Trophoblast cell (in vitro differentiated cells and primary cell): ENCODE data around the gene HSFX2.

ENCODE experiments used
- DNase-seq, 2 donors: peaks; one replicate each; pipeline ENCODE4 v3.0.0-alpha.2; 2016
- H2AFZ ChIP-seq: 2 replicates; pipeline ENCODE4 v1.6.1; 2013; ENCODE audit warnings: low read length, moderate library complexity, mild to moderate bottlenecking; ENCODE audit not compliant: insufficient read depth, poor library complexity
- H2AK5ac ChIP-seq: 2 replicates; pipeline ENCODE4 v1.6.1; 2013; ENCODE audit warnings: mild to moderate bottlenecking, low read length
- H2BK120ac ChIP-seq: 2 replicates; pipeline ENCODE4 v1.6.1; 2013; ENCODE audit warnings: low read length, mild to moderate bottlenecking, moderate library complexity; ENCODE audit not compliant: insufficient read depth, poor library complexity
- H2BK12ac ChIP-seq: 2 replicates; pipeline ENCODE4 v1.6.1; 2013; ENCODE audit warnings: mild to moderate bottlenecking, low read length, moderate library complexity
- H2BK5ac ChIP-seq: 2 replicates; pipeline ENCODE4 v1.6.1; 2013; ENCODE audit warnings: low read length, low read depth, moderate library complexity, mild to moderate bottlenecking; ENCODE audit not compliant: poor library complexity
- H3K14ac ChIP-seq: 2 replicates; pipeline ENCODE4 v1.6.1; 2013; ENCODE audit warnings: mild to moderate bottlenecking, low read length
- H3K18ac ChIP-seq: 2 replicates; pipeline ENCODE4 v1.6.1; 2013; ENCODE audit warnings: mild to moderate bottlenecking, low read length
- H3K23ac ChIP-seq: 2 replicates; pipeline ENCODE4 v1.6.1; 2013; ENCODE audit warnings: low read length
- H3K27ac ChIP-seq: 2 replicates; pipeline ENCODE4 v1.5.1; 2013; ENCODE audit warnings: low read depth, mild to moderate bottlenecking, inconsistent platforms, low read length, moderate library complexity
- H3K27me3 ChIP-seq: 2 replicates; pipeline ENCODE4 v1.6.1; 2013; ENCODE audit warnings: inconsistent platforms, mild to moderate bottlenecking, low read length, moderate library complexity; ENCODE audit not compliant: insufficient read depth
- H3K36me3 ChIP-seq, 2 experiments: 1 replicate in 1 of 2; 2 replicates in 1 of 2; pipeline ENCODE4 v1.6.1; 2013; ENCODE audit warnings: low read length in 2 of 2, mild to moderate bottlenecking in 2 of 2, moderate library complexity in 1 of 2; ENCODE audit not compliant: insufficient read depth in 2 of 2, control insufficient read depth in 1 of 2
- H3K4ac ChIP-seq: 2 replicates; pipeline ENCODE4 v1.6.1; 2013; ENCODE audit warnings: low read depth, mild to moderate bottlenecking, low read length, moderate library complexity
- H3K4me1 ChIP-seq, 2 experiments: 1 replicate in 1 of 2; 2 replicates in 1 of 2; pipeline ENCODE4 v1.6.1; 2013; ENCODE audit warnings: low read length in 2 of 2, mild to moderate bottlenecking in 2 of 2, moderate library complexity in 1 of 2; ENCODE audit not compliant: insufficient read depth in 2 of 2, control insufficient read depth in 1 of 2
- H3K4me2 ChIP-seq: 2 replicates; pipeline ENCODE4 v1.6.1; 2013; ENCODE audit warnings: inconsistent platforms, mild to moderate bottlenecking, low read length, moderate library complexity
- H3K4me3 ChIP-seq: 2 replicates; pipeline ENCODE4 v1.5.1; 2013; ENCODE audit warnings: mild to moderate bottlenecking, low read depth, low read length, inconsistent platforms
- H3K79me1 ChIP-seq: one replicate; pipeline ENCODE4 v1.6.1; 2013; ENCODE audit warnings: low read length
- H3K79me2 ChIP-seq: 2 replicates; pipeline ENCODE4 v1.6.1; 2013; ENCODE audit warnings: low read length, mild to moderate bottlenecking; ENCODE audit not compliant: control insufficient read depth, insufficient read depth, poor library complexity
- H3K9ac ChIP-seq: 2 replicates; pipeline ENCODE4 v1.6.1; 2013; ENCODE audit warnings: mild to moderate bottlenecking, low read length
- H3K9me3 ChIP-seq: 2 replicates; pipeline ENCODE4 v1.6.1; 2013; ENCODE audit warnings: low read depth, mild to moderate bottlenecking, control low read depth, inconsistent platforms, low read length; ENCODE audit not compliant: insufficient read depth
- H4K12ac ChIP-seq: 2 replicates; pipeline ENCODE4 v1.6.1; 2013; ENCODE audit warnings: low read depth, mild to moderate bottlenecking, low read length, moderate library complexity
- H4K8ac ChIP-seq: 2 replicates; pipeline ENCODE4 v1.6.1; 2013; ENCODE audit warnings: low read depth, mild to moderate bottlenecking, low read length, moderate library complexity
- H4K91ac ChIP-seq: one replicate; pipeline ENCODE4 v1.6.1; 2013; ENCODE audit warnings: low read depth, mild to moderate bottlenecking, low read length, moderate library complexity
- WGBS: extraction: QIAGEN DNeasy Blood & Tissue Kit; methylation state at CpG from one replicate; pipeline ENCODE4 v1.1.7; 2013; ENCODE audit warnings: missing lambda C conversion rate; ENCODE audit not compliant: insufficient read length, insufficient coverage; ENCODE audit errors: extremely low coverage; 5-methylcytosine and 5-hydroxymethylcytosine counted together

HSFX2 gene

DNA sequence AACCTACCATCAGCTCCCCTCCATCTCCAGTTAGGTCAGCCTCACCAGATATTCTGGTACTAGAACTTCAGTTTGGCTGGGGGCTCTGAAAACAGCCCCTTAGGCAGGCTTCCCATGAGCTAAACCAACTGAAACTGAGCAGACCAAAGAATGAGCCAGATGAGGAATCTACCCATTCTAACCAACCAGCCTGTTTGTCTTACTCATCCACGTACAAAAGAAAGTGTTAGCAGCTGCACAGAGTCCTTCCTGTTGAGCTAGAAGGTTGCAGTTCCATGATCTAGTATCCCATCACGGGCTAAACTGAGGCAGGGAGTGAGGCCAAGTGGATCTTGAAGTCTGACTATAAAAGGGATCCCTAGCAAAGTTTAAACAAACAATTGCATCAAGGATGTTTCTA lies 25.3 kb downstream of the HSFX2 start:
- H4K8ac ChIP-seq = no peak overlapping the region
- no CpG with 5 or more reads among the region's 2 CpGs for WGBS

DNA sequence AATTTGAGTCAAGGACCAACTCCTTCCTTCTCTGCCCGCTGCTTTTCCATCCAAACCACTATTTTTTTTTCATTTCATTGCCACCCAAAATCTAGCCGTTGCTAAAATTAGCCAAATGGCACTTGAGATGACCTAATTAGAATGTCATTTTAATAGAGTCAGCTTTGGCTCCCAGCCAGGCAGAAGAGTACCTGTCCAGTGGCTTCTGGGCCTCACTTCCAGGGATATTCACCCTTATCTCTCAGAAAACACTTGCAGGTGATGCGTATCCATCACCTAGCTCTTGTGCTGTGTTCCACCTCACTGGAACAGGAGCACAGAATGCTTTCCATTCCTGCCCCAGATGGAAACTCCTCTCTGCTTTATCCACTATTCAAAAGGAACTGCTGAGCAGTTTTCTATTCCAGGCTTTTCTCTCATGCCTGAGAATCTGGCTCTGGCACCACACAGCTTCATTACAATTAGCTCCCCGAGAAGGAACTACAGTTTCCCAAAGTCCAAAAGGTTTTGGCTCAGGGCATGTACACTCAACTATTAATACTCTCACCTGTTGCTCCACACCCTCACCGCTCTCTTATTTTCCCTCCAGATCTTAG lies 26.3 kb downstream of the HSFX2 start:
- Histone ChIP-seq H2BK120ac (no peak overlapping the region), H3K4me3 (no peak overlapping the region), H4K12ac (no peak overlapping the region), H4K91ac (no peak overlapping the region), H3K27ac (no peak overlapping the region), H3K9me3 (no peaks in the 10 kb centered on the region), H3K36me3 (no peaks in the 10 kb centered on the region), H3K79me1 (no peaks in the 10 kb centered on the region), H3K23ac (no peak overlapping the region), H3K4me2 (no peak overlapping the region), H3K14ac (no peak overlapping the region), H2BK5ac (no peak overlapping the region), H3K4ac (no peak overlapping the region), H4K8ac (no peak overlapping the region), H2AFZ (no peak overlapping the region), H3K79me2 (no peaks in the 10 kb centered on the region), H3K9ac (no peak overlapping the region), H3K18ac (no peak overlapping the region), H3K27me3 (no peaks in the 10 kb centered on the region), H3K4me1 (no peaks in the 10 kb centered on the region), H2AK5ac (no peak overlapping the region), H2BK12ac (no peak overlapping the region)
- WGBS = no CpG with 5 or more reads among the region's 5 CpGs
- DNase-seq = no peak

More for the DNA sequence above, 25.3 kb downstream of the HSFX2 start:
- no peak overlapping the region for H2AFZ ChIP-seq
- no peak overlapping the region for H2AK5ac ChIP-seq
- no peaks in the 10 kb centered on the region for H3K27me3 ChIP-seq
- no peak overlapping the region for H3K4me2 ChIP-seq
- no peaks in the 10 kb centered on the region for H3K9me3 ChIP-seq
- H3K79me1 ChIP-seq = no peaks in the 10 kb centered on the region
- no peak overlapping the region for H3K4ac ChIP-seq
- H3K4me3 ChIP-seq = no peak overlapping the region
- no peak overlapping the region for H2BK120ac ChIP-seq
- no peak overlapping the region for H3K27ac ChIP-seq
- no peak overlapping the region for H4K91ac ChIP-seq
- H3K36me3 ChIP-seq = no peaks in the 10 kb centered on the region
- no peak overlapping the region for H3K9ac ChIP-seq
- no peak overlapping the region for H3K23ac ChIP-seq
- H4K12ac ChIP-seq = no peak overlapping the region
- H3K18ac ChIP-seq = no peak overlapping the region
- no peak overlapping the region for H3K14ac ChIP-seq
- H3K4me1 ChIP-seq = no peaks in the 10 kb centered on the region
- H2BK12ac ChIP-seq = no peak overlapping the region
- no peak for DNase-seq
- no peaks in the 10 kb centered on the region for H3K79me2 ChIP-seq
- no peak overlapping the region for H2BK5ac ChIP-seq

DNA sequence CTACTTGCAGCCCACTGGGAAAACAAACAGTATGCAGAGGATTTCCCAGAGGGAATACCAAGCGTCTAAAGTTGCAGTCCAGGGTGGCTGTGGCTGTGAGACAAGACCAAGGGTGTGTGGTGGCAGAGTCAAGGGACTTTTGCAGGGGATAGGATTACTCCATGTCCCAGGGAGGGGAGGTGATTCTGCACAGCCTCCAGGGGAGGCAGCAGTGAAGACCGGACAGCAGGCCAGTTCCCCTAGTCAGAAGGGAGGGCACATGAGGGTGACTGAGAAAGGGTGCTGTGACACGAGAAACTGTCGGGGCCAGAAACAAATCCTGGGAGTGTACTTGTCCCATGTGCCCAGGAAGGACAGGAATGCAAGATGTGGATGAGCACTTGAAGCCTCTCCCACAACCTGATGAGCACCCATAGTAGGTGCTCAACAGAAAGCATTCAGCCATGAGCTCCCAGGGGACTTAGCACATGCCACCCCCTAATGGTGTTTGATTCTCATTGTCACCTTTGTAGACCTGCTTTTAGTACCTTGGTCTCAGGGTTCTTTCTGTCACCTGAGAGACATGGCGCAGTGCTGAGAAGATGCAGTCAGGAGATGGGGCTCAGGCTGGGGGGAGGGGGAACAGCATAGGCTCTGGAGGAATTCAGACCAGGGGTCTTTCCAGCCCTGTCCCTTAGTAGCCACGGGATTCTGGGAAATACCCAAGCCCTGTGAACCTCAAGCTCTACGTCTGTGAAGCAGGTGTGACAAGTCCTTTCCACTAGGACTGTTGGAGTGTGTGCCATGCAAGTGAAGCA lies 27.3 kb downstream of the HSFX2 start:
- Histone ChIP-seq H3K4me1 (no peaks in the 10 kb centered on the region), H3K18ac (no peak overlapping the region)
- WGBS = no CpG with 5 or more reads among the region's 7 CpGs

DNA sequence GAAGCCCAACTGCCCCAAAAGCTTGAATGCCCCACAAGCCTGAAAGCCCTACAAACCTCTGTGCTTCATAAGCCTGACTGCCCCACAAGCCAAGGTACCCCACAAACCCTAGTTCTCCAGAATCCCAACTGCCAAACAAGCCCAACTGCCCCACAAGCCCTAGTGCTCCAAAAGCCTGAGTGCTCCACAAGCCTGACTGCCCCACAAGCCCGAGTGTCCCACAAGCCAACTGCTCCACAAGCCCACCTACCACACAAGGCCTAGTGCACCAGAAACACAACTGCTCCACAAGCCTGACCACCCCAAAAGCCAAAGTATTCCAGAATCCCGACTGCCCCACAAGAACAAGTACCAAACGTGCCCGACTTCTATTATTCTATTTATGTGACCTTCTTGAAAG lies 31.8 kb downstream of the HSFX2 start:
- DNase-seq = no peak
- no peaks in the 10 kb centered on the region for H3K27me3 ChIP-seq
- no peak overlapping the region for H2BK12ac ChIP-seq
- no peaks in the 10 kb centered on the region for H3K79me1 ChIP-seq
- no peak overlapping the region for H2AK5ac ChIP-seq
- H3K4me3 ChIP-seq = no peak overlapping the region
- no peak overlapping the region for H3K9ac ChIP-seq
- no peak overlapping the region for H3K4me2 ChIP-seq
- H2BK120ac ChIP-seq = no peak overlapping the region
- H4K91ac ChIP-seq = no peak overlapping the region
- no peaks in the 10 kb centered on the region for H3K4me1 ChIP-seq
- no peak overlapping the region for H4K8ac ChIP-seq
- H3K9me3 ChIP-seq = peaks cover 2% of the 10 kb centered on the region
- H2AFZ ChIP-seq = no peak overlapping the region
- no peak overlapping the region for H3K4ac ChIP-seq
- H3K23ac ChIP-seq = no peak overlapping the region
- H3K18ac ChIP-seq = no peak overlapping the region
- H3K79me2 ChIP-seq = no peaks in the 10 kb centered on the region
- no CpG with 5 or more reads among the region's 4 CpGs for WGBS
- no peaks in the 10 kb centered on the region for H3K36me3 ChIP-seq
- H2BK5ac ChIP-seq = no peak overlapping the region
- H4K12ac ChIP-seq = no peak overlapping the region
- no peak overlapping the region for H3K27ac ChIP-seq
- H3K14ac ChIP-seq = no peak overlapping the region

More for the DNA sequence above, 27.3 kb downstream of the HSFX2 start:
- Histone ChIP-seq H2AFZ (no peak overlapping the region), H4K12ac (no peak overlapping the region), H3K79me2 (no peaks in the 10 kb centered on the region), H3K79me1 (no peaks in the 10 kb centered on the region), H3K4me3 (no peak overlapping the region), H4K91ac (no peak overlapping the region), H3K9ac (no peak overlapping the region), H3K9me3 (peaks cover 2% of the 10 kb centered on the region), H3K23ac (no peak overlapping the region), H3K14ac (no peak overlapping the region), H3K27ac (no peak overlapping the region), H2BK120ac (no peak overlapping the region), H3K27me3 (no peaks in the 10 kb centered on the region), H4K8ac (no peak overlapping the region), H3K4me2 (no peak overlapping the region), H3K4ac (no peak overlapping the region), H2AK5ac (no peak overlapping the region), H3K36me3 (no peaks in the 10 kb centered on the region), H2BK5ac (no peak overlapping the region), H2BK12ac (no peak overlapping the region)
- no peak for DNase-seq
